Uterus (tissue), 4 donors: ENCODE measurements around the gene WDPCP. TPM values are rescaled to one million over a fixed set of nuclear protein-coding genes. Genes with fewer than 3 reads are reported as not detected.

ENCODE experiments used
- DNase-seq, 2 donors: peaks; one replicate each; pipeline ENCODE4 v3.0.0-alpha.2; 2019 to 2020
- H3K27ac ChIP-seq, 2 donors: fragments of 200-600 bp; sonication (generic); 1 replicate in 1 of 2; 2 replicates in 1 of 2; pipeline ENCODE4 v1.5.1; 2016 to 2018
- H3K27me3 ChIP-seq, 2 donors: fragments of 200-600 bp; sonication (generic); one replicate each; pipeline ENCODE4 v1.5.1; 2018 to 2019; ENCODE audit warnings: control low read depth in 1 of 2
- H3K36me3 ChIP-seq, 2 donors: fragments of 200-600 bp; sonication (generic); one replicate each; pipeline ENCODE4 v1.5.1; 2019; ENCODE audit warnings: control low read depth in 1 of 2
- H3K4me1 ChIP-seq, 2 donors: fragments of 200-600 bp; sonication (generic); one replicate each; pipeline ENCODE4 v1.5.1; 2018 to 2019; ENCODE audit warnings: control low read depth in 1 of 2
- H3K4me3 ChIP-seq, 2 donors: fragments of 200-600 bp; sonication (generic); 1 replicate in 1 of 2; 2 replicates in 1 of 2; pipeline ENCODE4 v1.5.1; 2018 to 2019; ENCODE audit warnings: mild to moderate bottlenecking in 1 of 2
- H3K9me3 ChIP-seq, 2 donors: fragments of 200-600 bp; sonication (generic); one replicate each; pipeline ENCODE4 v1.5.1; 2019; ENCODE audit warnings: control low read depth in 1 of 2
- POLR2A ChIP-seq, 2 donors: fragments of 450-650 bp; IDR thresholded peaks; one replicate each; pipeline ENCODE4 v1.6.1; 2016; ENCODE audit warnings: antibody characterized with exemption in 2 of 2, mild to moderate bottlenecking in 1 of 2, moderate library complexity in 1 of 2
- intact Hi-C: fragments of 100-400 bp; cut with DNase I; formaldehyde crosslinking; loops from one replicate; pipeline ENCODE4 v1.15.1; 2023; ENCODE audit warnings: low total_unique reads
- total RNA-seq, 4 donors: library from RNA; depleted of rRNA in 3 of 4; stranded (reverse); fragments of >200 nt in 3 of 4; gene quantifications; one replicate each; pipeline versions ENCODE4 v1.1.0 to v1.2.4, GENCODE V29; 2014 to 2023
- TF ChIP-seq, protein P1 (sequence below), 4 experiments: fragments of 200-600 bp in 2 of 4; fragments of 450-650 bp in 2 of 4; sonication (generic) in 2 of 4; IDR thresholded peaks; one replicate each; pipeline ENCODE4 v1.5.1; 2016 to 2019; ENCODE audit warnings: antibody characterized with exemption in 4 of 4, mild to moderate bottlenecking in 2 of 4, moderate library complexity in 1 of 4
- donor health status: DM: yes; HTN: yes; CAD: no.

WDPCP gene
- total RNA-seq, 4 donors from 2014 or later = 8.8 to 39.8 (median 29.7) TPM

- DNase-seq = no peak
- no peaks in the 10 kb centered on the region for H3K27me3 ChIP-seq
- intact Hi-C loops = no loop called here
- TF ChIP-seq, protein P1, sequence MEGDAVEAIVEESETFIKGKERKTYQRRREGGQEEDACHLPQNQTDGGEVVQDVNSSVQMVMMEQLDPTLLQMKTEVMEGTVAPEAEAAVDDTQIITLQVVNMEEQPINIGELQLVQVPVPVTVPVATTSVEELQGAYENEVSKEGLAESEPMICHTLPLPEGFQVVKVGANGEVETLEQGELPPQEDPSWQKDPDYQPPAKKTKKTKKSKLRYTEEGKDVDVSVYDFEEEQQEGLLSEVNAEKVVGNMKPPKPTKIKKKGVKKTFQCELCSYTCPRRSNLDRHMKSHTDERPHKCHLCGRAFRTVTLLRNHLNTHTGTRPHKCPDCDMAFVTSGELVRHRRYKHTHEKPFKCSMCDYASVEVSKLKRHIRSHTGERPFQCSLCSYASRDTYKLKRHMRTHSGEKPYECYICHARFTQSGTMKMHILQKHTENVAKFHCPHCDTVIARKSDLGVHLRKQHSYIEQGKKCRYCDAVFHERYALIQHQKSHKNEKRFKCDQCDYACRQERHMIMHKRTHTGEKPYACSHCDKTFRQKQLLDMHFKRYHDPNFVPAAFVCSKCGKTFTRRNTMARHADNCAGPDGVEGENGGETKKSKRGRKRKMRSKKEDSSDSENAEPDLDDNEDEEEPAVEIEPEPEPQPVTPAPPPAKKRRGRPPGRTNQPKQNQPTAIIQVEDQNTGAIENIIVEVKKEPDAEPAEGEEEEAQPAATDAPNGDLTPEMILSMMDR (IDR thresholded peaks at IDR 0.05) = no peak
- no peak for TF ChIP-seq POLR2A (IDR thresholded peaks at IDR 0.05)
- no peak overlapping the region for H3K4me3 ChIP-seq
- no peaks in the 10 kb centered on the region for H3K9me3 ChIP-seq
- H3K36me3 ChIP-seq = no peaks in the 10 kb centered on the region
- no peaks in the 10 kb centered on the region for H3K4me1 ChIP-seq
- no peak overlapping the region for H3K27ac ChIP-seq
These were observed 339.1 kb downstream of the WDPCP start for GRCh38 chr2:63249161-63249560.

DNA sequence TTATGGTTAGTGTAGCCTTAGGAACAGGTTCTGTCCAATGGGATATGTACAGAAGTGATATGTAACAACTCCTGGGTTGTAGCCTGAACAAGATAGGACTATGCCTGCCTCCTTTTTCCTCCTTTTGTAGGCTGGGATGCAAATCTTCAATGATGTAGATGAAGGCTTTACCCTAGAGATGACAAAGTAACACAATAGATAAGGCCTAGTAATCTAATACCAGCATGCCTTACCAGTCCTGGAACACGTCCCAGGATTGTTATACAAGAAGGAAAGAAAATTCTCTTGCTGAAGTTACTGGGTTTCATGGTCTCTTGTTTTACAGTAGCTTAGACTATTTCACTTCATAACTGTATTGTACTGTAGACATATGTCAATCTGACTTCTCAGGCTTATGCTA, 345.5 kb downstream of the WDPCP start:
- Histone ChIP-seq H3K27ac (no peak overlapping the region), H3K4me3 (no peak overlapping the region), H3K27me3 (no peaks in the 10 kb centered on the region), H3K4me1 (no peaks in the 10 kb centered on the region), H3K9me3 (no peaks in the 10 kb centered on the region), H3K36me3 (no peaks in the 10 kb centered on the region)
- DNase-seq = no peak
- TF ChIP-seq POLR2A (IDR thresholded peaks at IDR 0.05) = no peak
- TF ChIP-seq, protein P1 (IDR thresholded peaks at IDR 0.05) = no peak
- intact Hi-C loops = no loop called here

DNA sequence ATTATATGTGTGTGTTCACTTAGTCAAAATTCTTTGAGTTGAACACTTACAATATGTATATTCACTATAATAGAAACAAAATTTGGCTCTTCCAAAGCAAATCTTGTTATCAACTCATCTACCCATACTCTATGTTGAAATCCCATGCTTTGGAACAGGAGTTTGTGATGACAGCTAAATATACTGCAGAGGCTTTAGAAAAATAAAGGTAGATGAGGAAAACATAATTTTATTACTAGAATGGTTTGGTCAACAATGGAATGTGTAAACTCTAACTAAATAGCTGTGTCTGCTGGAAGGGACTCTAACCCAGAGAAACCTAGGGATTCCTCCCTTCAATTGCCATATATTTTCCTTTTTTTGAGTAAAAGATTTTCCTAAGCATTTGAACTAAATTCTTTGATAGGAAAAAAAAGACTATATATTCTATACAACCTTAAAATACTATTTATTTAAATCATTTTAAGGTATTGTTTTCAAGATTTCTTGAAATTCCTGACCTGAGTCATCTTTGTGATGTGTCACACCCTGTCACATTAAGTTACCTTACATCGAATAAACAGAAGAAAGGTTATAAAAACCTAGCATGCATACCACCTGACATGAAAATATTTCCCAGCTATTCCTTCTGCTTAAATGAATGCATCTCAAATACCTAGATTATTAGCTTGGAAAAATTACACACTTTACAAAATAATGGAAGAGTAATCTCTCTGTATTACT, 362.2 kb downstream of the WDPCP start:
- H3K27me3 ChIP-seq = no peaks in the 10 kb centered on the region
- no peaks in the 10 kb centered on the region for H3K36me3 ChIP-seq
- no peak overlapping the region for H3K4me3 ChIP-seq
- TF ChIP-seq POLR2A (IDR thresholded peaks at IDR 0.05) = no peak
- TF ChIP-seq, protein P1 (IDR thresholded peaks at IDR 0.05) = no peak
- no peak for DNase-seq
- no peaks in the 10 kb centered on the region for H3K9me3 ChIP-seq
- no peak overlapping the region for H3K27ac ChIP-seq
- no peaks in the 10 kb centered on the region for H3K4me1 ChIP-seq
- intact Hi-C loops = no loop called here

DNA sequence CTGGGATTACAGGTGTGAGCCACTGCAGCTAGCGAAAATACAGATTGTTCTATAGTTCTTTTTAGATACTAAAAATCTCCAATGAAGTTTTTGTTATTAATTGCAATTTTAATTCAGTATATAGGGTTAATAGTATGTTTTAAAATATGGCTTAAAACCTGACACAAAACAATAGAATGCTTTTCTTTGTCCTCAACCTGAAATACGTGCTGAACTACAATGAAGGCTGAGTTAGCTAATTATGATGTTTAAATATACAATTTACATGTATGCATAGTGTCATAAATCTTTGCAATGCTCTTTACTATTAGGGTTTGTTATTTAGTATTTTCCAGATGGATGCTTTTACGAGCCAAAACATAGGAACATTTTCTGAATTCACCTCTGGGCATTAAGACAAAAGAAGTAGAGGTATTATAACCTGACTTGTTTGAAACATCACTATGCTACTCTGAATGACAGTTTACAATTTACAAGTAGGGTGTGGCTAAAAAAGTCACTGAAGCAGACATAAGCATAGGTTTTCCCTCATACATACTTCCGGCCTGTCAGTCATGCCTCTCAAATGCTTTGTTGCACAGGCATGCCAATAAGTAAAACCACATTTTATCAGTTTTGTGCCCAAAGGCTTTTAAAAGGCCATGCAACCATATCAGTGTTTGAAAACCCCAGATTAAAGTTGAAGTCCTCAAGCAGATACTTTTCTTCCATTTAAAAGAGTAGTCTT, 369.3 kb downstream of the WDPCP start:
- intact Hi-C loops = no loop called here
- no peak for TF ChIP-seq POLR2A (IDR thresholded peaks at IDR 0.05)
- TF ChIP-seq, protein P1 (IDR thresholded peaks at IDR 0.05) = no peak
- Histone ChIP-seq H3K36me3 (no peaks in the 10 kb centered on the region), H3K4me3 (no peak overlapping the region), H3K27ac (no peak overlapping the region), H3K27me3 (no peaks in the 10 kb centered on the region), H3K4me1 (no peaks in the 10 kb centered on the region), H3K9me3 (no peaks in the 10 kb centered on the region)
- DNase-seq = no peak

- intact Hi-C loops = no loop called here
- DNase-seq = no peak
- Histone ChIP-seq H3K27ac (no peak overlapping the region), H3K27me3 (no peaks in the 10 kb centered on the region), H3K4me1 (no peaks in the 10 kb centered on the region), H3K4me3 (no peak overlapping the region), H3K36me3 (no peaks in the 10 kb centered on the region), H3K9me3 (no peaks in the 10 kb centered on the region)
- TF ChIP-seq, protein P1 (IDR thresholded peaks at IDR 0.05) = no peak
- no peak for TF ChIP-seq POLR2A (IDR thresholded peaks at IDR 0.05)
These were observed 393.0 kb downstream of the WDPCP start for GRCh38 chr2:63195310-63195709.
